AG09309 (cell line): ENCODE data around the gene SERTAD2.

Experiments used
- DNase-seq: peaks from one replicate; pipeline ENCODE4 v3.0.0-alpha.2; 2010; ENCODE audit warnings: low read depth
- H3K4me3 ChIP-seq: 2 replicates; pipeline ENCODE4 v1.5.1; 2011; ENCODE audit warnings: mild to moderate bottlenecking, low read depth, low read length, moderate library complexity; ENCODE audit not compliant: control insufficient read depth
- TF ChIP-seq, protein P1 (sequence below): IDR thresholded peaks from 2 replicates; pipeline ENCODE4 v1.5.1; 2011; ENCODE audit warnings: mild to moderate bottlenecking, low read depth, low read length, inconsistent platforms; ENCODE audit not compliant: insufficient read depth, control insufficient read depth; ENCODE audit errors: missing control alignments

SERTAD2 gene

GRCh38 chr2:64599469-64599868 is 54.2 kb downstream of the SERTAD2 start:
- no peak for DNase-seq
- TF ChIP-seq, protein P1, sequence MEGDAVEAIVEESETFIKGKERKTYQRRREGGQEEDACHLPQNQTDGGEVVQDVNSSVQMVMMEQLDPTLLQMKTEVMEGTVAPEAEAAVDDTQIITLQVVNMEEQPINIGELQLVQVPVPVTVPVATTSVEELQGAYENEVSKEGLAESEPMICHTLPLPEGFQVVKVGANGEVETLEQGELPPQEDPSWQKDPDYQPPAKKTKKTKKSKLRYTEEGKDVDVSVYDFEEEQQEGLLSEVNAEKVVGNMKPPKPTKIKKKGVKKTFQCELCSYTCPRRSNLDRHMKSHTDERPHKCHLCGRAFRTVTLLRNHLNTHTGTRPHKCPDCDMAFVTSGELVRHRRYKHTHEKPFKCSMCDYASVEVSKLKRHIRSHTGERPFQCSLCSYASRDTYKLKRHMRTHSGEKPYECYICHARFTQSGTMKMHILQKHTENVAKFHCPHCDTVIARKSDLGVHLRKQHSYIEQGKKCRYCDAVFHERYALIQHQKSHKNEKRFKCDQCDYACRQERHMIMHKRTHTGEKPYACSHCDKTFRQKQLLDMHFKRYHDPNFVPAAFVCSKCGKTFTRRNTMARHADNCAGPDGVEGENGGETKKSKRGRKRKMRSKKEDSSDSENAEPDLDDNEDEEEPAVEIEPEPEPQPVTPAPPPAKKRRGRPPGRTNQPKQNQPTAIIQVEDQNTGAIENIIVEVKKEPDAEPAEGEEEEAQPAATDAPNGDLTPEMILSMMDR = no peak
- H3K4me3 ChIP-seq = no peak overlapping the region

DNA sequence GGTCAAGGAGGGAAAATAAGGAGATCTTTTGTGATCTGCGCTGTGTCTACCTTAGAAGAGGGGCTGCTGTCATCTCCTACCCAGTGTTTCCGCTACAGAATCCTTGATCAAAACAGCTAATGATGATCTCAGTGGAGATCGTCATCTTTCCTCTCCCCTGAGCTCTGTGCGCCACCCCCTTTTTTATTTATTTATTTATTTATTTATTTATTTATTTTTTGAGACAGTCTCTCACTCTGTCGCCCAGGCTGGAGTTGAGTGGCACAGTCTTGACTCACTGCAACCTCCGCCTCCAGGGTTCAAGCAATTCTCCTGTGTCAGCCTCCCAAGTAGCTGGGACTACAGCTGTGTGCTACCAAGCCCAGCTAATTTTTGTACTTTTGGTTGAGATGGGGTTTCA is 55.5 kb downstream of the SERTAD2 start:
- TF ChIP-seq, protein P1 = no peak
- no peak overlapping the region for H3K4me3 ChIP-seq
- no peak for DNase-seq

DNA sequence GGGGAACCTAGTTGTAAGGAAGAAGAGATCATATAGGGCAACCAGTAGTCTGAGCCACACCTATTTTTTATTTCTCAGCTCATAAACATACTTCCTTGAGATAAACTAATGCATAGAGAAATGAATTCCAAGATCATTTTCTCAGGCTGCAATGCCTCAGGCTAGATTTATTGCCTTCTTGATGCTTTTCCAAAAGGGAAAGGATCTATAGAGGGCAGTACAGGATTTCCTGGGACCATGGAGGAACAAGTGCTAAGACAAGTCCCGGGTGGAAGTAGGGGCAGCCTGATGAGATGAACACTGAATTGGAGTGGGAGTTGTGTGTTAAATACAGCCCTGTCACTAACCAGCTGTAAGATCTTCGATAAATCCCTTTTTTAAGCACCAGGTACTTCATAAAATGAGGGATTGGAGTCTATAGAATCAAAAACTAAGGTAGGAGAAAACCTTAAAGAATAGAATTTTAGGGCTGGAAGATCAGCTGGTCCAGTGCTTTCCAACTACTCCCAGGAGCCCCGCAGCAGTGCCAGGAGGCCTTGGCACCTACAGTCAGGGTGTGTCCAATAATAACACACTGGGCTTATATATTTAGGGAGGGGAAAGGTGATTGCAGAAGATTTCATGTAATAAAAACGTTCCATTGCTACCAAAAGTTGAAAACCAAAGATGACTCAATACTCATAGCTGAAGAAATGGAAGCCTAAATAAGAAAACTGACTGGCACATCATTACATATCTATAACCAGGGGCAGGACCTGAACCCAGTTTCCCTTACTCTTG is 58.1 kb downstream of the SERTAD2 start:
- H3K4me3 ChIP-seq = no peak overlapping the region
- no peak for DNase-seq
- TF ChIP-seq, protein P1 = peak; percentile 23

GRCh38 chr2:64594226-64594989 is 59.3 kb downstream of the SERTAD2 start:
- TF ChIP-seq, protein P1 = no peak
- H3K4me3 ChIP-seq = no peak overlapping the region
- peak; percentile 71 for DNase-seq

DNA sequence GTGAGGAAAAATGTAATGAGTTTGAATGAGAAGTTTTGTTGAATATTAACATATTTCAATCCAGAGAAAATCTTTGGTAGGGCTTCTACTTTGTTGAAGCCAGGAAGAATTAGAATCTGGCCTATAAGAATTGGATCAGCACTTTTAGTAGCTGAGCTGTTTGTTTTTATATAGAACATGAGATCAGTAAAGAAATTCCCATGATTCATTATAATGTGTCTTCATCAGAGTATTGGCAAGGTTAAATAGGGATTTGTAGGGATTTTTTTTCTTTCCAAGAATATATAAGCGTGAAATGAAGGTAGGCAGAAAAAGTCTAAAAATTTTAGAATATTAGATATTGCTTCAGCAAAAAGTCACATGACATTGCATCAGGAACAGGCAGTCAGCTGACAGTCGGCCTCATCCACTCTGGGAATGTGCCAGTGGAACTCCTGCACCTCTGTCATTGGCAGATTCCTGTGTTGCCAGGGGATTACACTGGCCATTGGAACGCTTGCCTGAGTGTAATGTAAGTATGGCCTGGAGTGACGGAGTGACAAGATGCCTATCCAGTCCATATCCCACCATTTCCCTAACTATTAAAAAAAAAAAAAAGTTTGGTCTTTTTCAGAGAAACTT is 60.6 kb downstream of the SERTAD2 start:
- no peak overlapping the region for H3K4me3 ChIP-seq

DNA sequence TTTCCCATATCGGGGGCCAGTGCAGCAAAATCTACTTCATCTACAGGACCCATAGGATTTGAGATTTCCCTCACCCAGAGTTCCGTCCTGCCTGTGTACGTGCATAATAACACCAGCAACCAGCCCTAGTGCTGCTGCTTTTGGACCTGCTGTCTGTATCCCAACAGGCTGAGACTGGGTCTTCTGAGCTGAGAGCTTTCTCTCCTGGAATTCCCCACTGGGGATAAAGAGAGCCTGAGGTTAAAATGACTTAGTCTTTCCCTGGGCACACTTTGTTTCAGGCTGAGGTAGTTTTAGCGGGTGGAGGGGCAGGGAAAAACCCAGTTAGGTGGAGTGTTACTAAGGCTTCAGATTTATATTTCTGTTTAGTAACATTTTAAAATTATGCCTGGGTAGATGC is 62.5 kb downstream of the SERTAD2 start:
- TF ChIP-seq, protein P1 = no peak
- H3K4me3 ChIP-seq = no peak overlapping the region
- DNase-seq = no peak

More for the DNA sequence above, 60.6 kb downstream of the SERTAD2 start:
- TF ChIP-seq, protein P1 = no peak
- DNase-seq = no peak
